HL-60/S4 (cell line): ENCODE results near the gene EEF1B2.
"Not testable (repeated sequence)": the region's sequence is repeated elsewhere in the genome, so short reads cannot be mapped to it uniquely, and the experiment has no call there.

Experiments used
- in situ Hi-C: fragments of 300-500 bp; cut with MboI; formaldehyde crosslinking; loops from 2 replicates; pipeline ENCODE4 v1.14.3; 2022; ENCODE audit warnings: low sequenced_read_pairs

EEF1B2 gene

DNA sequence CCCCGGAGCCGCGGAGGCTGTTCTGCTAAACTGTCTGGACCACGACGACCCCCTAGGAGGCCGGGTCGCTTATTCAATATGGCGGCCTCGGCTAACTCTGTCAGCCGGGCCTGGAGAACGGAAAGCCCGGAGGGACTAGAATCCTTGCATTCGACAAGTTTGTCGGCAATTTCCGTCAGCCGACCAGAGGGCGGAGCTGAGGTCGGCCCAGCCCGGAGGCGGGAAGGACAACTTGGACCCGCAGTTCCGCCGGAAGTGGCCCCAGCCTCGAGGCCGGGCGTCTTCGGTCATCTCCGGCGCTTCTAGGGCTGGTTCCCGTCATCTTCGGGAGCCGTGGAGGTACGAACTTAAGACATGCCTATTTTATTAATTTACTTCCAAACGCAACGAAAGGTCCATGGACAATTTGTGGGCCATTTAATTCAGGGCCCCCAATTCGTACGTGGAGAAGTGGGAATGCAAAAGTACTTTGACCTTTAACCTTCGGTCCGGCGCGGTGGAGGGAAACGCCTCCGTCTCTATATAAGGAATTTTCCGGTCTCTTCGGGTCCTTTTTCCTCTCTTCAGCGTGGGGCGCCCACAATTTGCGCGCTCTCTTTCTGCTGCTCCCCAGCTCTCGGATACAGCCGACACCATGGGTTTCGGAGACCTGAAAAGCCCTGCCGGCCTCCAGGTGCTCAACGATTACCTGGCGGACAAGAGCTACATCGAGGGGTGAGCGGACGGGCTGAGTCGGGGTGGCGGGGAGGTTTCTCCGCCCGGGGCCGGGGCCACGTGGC is at the start of gene EEF1B2, which contains the start of gene NDUFS1:
EEF1B2 (plus strand) TSS at position 550 of the 779 bp plus-strand sequence; CDS start at position 635, 85 bp downstream.
NDUFS1 (minus strand) TSS at position 99 of the 779 bp plus-strand sequence. CDS start 5,766 bp downstream, outside the sequence.
- in situ Hi-C loops = no loop called here

DNA sequence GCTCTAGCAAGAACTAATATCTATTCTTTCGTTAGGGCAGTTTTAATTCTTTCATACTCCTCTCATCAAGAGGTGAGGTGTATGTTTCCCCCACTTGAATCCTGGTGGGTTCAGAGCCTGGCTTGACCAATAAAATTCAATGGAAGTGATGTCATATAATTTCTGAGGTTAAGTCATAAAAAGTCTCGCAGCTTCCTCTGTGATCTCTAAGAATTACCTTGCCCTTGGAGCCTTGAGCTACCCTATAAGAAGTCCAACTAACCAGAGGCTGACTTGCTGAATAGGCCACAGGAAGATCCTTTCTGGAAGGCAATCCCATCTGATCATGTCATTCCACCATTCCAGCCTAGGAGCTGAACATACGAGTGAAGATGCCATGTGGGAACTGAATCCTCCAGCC is 47.6 kb upstream of the EEF1B2 start:
- in situ Hi-C loops = no loop called here

DNA sequence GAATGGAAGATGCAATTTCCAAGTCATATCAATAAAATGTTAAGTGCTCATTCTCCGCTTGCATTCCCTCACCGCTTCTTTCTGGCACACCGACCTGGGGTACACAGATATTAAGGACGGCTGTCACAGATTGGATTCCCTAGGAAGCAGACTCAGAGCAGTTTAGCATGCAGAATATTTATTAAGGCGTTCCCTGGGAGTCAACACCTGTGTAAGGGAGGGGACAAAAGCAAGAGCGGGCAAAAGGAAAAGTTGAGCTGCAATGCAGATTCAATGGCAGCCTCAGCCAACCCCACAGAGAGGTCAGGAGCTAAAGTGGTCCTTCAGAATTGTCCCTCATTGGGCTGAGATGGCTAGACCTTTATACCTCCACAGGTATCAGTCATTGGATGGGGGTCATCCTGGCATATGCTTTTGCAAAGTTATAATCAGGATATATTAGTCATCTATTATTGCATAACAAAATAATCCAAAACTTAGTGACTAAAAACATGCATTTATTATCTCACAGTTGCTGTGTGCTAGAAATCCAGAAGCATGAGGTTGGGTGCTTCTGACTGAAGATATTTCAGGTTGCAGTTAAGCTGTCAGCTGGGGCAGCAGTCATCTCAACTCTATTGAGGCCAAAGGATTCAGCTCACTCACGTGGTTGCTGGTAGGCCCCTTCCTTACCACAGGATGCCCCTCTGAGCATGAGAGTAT is 46.7 kb upstream of the EEF1B2 start:
- in situ Hi-C loops = no loop called here

DNA sequence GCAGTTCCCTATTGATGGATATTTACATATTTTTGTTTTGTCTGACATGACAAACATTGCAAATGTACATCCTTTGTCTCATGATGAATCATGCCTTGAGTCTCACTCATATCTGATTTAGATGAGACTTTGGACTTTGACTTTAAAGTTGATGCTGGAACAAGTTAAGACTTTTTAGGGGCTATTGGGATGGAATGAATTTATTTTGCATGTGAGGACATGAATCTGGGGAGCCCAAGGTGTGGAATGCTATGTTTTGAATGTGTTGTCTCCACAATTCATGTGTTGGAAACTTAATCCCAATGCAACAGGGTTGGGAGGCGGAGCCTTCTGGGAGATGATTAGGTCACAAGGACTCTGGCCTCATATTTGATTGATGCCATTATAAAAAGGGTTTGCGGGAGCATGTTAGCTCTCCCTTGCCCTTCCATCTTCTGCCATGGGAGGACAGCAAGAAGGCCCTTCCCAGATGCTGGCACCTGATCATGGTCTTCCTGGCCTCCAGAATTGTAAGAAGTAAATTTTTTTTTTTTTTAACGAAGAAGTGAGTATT is 44.6 kb upstream of the EEF1B2 start:
- in situ Hi-C loops = no loop called here

DNA sequence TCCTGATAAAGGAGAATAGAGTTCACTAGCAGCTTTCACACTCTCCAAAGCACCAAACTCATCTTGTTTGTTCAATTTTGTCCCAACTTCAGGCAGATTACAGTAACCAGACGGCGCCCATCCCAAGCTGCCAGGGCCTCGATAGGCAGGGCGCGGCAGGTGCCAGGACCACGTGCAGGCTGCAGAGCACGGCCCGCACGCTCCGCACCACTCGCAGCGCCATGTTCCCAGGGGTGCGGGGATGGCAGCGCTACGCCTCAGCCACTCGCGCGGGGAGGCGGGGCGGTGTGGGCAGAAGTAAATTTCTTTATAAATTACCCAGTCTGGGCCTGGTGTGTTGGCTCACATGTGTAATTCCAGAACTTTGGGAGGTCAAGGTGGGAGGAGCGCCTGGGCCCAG is 43.4 kb upstream of the EEF1B2 start:
- in situ Hi-C loops = no loop called here

DNA sequence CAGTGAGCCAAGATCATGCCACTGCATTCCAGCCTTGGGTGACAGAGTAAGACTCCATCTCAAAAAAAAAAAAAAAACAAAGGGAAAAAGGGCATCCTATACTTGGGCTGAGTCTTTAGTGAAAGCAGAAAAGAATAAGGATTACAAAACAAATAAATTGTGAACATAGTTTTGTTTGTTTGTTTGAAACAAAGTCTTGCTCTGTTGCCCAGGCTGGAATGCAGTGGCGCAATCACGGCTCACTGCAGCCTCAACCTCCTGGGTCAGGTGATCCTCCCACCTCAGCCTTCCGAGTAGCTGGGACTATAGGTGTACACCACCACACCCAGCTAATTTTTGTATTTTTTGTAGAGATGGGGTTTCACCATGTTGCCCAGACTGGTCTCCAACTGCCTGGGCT is 37.1 kb upstream of the EEF1B2 start:
- in situ Hi-C loops = not testable (repeated sequence)

DNA sequence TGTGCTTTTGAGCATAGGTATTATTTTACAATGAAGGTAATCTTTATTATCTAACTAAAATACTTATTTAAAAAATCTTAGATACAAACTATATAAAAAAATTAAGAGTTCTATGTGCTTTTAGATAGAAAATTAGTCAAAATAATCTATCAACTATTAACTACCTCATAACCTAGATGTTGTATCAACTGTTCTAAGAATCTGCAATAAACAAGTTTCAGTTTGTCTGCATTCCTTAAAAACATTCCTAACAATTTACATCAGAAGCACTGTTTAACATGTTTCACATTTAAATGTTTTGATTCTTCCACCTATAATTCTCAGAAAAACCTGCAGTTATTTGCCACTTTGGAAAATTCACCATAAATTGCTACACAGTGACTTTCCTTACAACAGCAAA is 33.8 kb upstream of the EEF1B2 start:
- in situ Hi-C loops = no loop called here

DNA sequence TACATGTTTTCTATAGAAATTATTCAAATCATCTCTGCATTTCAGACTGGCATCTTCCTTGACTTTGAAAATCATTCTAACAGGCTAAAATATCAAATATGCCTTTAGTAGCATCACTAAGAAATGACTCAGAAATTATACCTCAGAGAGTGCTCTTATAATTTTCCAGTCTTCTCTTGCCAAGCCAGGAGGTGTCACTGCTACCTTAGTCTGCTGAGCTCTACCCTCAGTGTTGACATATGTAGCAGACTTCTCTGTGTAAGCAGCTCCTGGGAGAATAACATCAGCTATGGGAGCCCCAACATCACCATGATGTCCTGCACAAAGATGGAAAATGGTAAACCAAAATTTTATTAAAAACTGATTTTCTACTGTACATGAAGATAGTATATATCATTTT is 32.0 kb upstream of the EEF1B2 start:
- in situ Hi-C loops = no loop called here

DNA sequence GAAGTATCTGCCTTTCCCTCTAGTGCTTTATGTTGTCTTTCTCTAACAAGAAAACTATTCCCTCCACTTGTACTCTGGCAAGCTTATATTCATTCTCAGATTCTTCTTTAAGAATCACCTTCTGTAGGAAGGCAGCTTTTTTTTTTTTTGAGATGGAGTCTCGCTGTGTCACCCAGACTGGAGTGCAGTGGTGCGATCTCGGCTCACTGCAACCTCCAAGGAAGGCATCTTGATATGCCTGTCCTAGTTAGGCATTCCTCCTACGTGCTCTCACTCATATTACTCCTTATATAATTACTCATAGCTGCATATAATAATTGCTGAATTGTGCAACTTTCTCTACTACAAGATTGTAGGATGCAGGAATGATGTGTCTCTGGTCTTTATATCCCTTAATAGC is 16.2 kb upstream of the EEF1B2 start:
- in situ Hi-C loops = no loop called here

DNA sequence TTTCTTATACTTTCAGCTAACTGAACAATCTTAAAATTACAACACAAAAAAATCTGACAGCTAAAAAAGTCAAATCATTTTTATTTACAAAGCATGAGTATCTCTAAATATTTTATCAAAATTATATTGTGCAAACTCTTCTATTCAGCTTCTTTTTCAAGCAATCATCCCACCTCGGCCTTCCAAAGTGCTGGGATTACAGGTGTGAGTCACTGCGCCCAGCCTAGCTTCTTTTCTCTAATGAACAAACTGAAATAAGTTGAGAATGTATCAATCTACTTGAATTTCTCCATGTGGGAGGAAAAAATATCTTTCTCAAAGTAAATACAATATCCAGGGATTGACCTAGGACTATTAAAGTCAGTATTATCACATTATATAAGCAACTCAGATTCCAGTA is 15.3 kb upstream of the EEF1B2 start:
- in situ Hi-C loops = no loop called here

DNA sequence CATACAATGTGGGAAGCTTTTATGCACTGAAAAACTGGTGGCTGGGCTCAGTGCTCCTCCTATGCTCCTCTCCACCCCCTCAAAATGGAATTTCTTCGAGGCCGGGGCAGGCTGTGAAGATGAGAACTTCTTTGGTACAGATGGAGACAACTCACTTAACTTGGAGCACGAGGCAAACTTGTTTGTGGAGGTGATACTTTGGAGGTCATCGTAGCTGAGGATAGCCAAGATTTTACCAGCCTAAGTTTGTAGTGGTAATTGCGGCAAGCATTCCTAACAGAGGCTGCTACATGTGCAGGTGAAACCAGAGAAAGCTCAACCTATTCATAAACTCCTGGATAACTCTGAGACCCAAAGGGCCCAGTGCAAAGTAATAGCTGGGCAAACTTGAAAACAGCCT is 14.0 kb upstream of the EEF1B2 start:
- in situ Hi-C loops = no loop called here

DNA sequence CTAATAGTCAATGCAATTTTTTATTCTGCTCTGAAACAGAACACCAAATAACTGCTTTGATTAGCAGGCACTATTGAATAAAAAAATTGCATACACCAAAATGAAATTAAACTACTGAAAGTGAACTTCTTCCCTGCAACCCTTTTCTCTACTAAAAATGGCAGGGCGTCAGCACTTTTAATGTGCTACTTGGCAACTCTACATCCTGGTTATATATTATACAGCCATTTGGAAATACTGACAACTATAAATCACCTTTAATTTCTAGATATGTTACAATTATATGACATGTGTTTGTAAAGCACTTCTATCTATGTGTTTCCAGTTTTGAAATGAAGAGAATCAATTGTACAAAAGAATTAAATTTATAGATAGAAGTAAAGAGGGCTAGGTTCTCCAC is 10.4 kb upstream of the EEF1B2 start:
- in situ Hi-C loops = no loop called here

DNA sequence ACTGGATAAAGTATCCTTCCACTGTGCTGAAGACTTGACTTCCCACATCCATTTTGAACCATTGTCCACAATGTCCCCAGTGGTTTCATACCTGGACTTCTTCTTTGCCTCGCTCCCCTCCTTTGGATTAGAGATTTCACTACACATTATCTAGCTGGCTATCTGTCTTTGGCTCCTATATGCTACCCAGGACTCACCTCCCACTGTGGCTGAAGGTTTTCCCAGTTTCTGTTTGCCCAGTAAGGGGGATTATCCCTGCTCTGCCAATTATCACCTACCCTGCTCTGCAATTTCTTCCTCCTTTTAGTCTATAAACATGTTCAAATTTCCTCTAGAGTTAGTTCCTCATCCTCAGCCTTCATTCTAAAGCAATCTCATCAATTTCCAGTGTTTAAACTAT is 9.5 kb upstream of the EEF1B2 start:
- in situ Hi-C loops = no loop called here

DNA sequence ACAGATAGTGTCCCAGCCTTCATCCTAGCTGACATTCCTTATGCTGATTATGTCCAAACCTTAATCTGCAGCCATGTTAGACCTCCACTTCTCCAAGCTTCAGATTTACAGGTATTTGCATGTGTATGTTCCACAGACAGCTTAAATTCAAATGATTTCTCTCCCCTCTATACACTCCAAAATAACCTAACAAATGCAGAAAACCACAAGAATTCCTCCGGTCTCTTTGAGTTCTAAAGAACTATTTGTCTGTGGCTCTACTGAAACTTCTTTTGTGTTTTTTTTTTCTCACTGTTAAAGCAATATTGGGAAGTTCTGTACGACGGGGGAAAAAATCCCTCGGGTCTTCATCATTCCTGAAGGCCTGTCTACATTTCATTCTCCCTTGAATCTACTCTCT is 9.1 kb upstream of the EEF1B2 start:
- in situ Hi-C loops = no loop called here

DNA sequence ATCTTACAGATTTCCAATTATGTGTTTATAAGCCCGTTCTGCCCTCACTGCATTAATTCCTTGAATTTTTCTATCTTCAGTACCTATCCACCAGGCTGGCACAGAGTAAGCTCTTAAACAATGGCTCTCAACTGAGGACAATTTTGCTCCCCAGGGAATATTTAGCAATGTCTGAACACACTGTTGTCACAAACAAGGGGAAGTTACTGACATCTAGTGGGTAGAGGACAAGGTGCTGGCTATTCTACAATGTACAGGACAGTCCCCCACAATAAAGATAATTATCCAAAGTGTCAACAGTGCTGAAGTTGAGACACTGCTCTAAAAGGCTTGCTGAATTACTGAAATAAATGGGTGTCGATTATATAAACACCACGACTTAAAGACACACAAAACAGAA is 5.5 kb upstream of the EEF1B2 start:
- in situ Hi-C loops = no loop called here

DNA sequence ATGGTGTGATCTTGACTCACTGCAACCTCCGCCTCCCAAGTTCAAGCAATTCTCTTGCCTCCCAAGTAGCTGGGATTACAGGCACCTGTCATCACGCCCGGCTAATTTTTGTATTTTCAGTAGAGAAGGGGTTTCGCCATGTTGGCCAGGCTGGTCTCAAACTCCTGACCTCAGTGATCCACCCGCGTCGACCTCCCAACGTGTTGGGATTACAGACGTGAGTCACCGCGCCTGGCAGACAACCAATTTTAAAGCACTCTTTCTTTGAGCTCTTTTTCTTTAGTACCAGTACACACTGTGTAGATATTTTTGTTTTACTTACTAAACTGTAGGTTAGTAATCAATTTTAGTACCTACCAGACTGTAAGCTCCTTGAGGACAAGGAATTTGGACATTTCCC is 2.7 kb upstream of the EEF1B2 start:
- in situ Hi-C loops = not testable (repeated sequence)

DNA sequence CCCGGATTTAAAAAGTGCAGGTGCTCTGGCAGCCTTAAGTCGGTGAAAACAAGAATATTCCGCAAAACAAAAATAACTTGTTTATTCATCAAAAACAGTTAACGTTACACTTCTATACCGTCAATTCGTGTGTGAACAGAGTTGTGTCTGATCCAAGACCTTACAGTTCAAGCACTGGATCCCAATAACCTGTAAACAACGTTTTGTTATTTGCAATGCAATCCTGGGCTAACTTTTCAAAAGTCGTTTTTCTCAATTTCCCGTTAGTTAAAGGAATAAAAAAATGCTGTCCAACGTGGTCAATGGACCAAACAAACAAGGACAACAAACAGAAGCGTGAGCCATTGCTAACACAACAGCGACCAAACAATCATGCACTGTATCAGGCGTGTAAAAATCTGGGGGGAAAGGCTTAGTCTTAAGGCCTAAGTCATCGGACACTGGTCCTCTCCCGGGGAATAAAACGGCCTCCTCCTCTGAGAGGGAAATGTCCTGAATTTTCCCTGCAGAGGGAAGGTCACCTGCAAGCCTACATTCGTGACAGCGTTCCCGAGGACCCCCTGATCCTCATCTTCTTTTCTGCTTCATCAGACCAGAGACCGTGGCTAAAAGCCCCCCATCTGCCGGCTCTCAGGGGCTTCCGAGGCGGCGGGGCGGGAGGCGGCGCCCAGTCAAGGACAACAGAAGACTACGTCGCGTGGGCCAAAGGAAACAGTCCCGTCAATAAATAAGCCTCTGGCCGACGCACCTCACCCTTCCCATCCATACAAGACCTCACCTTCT is 941 bp upstream of the EEF1B2 start:
- in situ Hi-C loops = no loop called here

DNA sequence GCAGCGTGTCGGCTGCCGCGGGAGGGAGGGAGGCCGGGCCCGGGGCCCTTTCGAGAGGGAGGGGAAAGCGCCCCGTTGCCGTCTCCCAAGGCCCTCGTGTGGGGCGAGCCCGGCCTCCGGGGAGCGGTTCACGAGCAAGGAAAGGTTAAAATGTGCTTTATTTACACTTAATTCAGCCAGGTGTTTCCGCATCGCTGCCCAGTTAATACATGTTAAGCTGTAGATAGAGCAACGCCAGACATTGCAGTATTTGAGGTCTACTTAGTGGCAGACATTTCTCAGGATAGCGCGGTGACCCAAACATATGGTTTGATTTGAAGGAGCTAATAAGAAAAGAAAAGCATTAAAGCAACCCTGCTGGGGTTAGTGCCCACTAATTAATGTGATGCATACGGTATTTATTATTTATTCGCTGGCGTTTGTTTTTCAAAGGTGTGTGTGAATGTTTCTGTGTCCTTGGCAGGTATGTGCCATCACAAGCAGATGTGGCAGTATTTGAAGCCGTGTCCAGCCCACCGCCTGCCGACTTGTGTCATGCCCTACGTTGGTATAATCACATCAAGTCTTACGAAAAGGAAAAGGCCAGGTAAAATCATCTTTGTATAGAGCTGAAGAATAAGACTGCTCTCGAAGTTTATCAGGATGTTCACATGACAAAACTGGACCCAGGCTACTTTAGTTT is 571 bp downstream of the EEF1B2 start:
- in situ Hi-C loops = no loop called here

DNA sequence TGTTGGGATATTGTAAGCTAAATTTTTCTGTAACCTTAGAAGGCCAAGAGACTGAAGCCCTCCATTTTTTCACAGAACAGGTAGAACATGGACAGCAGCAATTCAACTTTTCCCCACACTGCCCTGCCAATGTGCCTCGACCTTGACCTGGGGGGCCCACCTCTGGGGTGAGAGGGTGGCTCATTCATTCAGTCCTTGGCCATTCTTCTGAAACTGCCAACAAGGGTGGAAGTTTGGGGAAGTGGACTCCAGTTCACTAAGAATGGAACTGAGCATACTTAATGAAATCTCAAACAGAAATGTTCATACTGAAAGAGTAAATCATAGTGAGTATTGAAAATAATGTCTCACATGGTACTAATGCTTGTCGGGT is 1.1 kb downstream of the EEF1B2 start:
- in situ Hi-C loops = no loop called here

DNA sequence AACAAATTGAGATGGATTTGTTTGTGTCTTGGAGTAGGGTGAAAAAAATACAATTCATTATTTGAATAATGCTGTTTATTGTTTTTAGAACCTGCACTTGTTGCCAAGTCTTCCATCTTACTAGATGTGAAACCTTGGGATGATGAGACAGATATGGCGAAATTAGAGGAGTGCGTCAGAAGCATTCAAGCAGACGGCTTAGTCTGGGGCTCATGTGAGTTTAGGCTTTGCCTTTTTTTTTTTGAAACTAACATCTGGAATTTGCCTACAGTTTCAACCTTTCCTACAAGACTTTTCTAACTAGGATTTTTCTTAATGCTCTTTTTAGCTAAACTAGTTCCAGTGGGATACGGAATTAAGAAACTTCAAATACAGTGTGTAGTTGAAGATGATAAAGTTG is 2.7 kb downstream of the EEF1B2 start:
- in situ Hi-C loops = not testable (repeated sequence)
